Suppressor macrophage (primary cell): Measurements from ENCODE around the gene PDE3A.

Source experiments
- DNase-seq, 4 experiments: peaks; one replicate each; pipeline ENCODE4 v3.0.0-alpha.2; 2020 to 2022

The PDE3A gene

GRCh38 chr12:20458011-20458410 is 89.7 kb downstream of the PDE3A start:
- no peak for DNase-seq

DNA sequence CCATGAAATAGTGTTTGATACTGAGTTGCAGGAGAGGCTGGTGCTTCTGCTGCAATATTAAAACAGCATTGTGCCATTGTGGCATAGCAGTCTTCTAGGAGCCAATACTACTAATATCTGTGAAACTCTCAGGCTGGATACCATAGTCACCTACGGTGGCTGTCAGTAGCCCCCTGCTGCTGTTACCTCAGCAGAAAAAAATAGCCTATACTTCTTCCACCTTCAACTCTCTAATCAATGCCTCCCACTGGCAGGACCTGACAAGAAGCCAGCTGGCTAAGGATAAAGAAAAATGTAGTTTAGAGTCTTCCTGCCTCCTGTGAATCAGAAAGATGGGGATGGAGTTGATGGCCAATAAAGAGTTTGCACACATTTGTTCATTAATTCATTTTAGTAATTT is 91.6 kb downstream of the PDE3A start:
- DNase-seq = no peak

- no peak for DNase-seq
Observed at GRCh38 chr12:20460956-20461355, 92.6 kb downstream of the PDE3A start.

DNA sequence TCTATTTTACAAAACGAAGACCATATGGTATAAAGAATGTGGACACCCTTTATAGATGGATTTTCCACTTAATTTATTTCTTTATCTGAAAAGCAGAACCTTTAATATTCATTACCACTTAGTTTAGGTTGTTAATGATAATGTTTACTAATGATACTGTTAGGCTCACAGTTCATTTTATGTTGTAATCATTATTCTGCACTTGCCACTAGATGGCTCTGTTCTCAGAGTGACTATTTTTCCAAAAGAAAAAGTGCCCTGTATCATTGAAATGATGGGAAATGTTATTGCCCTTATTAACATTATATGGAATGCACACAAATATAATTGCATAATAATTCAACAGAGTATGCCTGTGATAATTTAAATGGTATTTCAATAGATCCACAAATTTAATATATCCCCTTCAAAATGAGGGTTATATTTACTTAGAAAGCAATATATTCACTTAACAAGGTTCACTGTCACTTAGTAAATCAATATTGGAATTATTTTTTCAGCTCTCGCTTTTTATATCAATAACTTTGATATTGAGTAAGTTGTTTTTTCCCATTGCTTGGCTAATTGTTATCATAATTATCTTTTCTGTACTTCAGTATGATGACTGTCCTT is 95.7 kb downstream of the PDE3A start:
- peak in 2 of 4 experiments; percentile 38 to 62 for DNase-seq

GRCh38 chr12:20469300-20469699 is 101.0 kb downstream of the PDE3A start:
- DNase-seq = no peak

DNA sequence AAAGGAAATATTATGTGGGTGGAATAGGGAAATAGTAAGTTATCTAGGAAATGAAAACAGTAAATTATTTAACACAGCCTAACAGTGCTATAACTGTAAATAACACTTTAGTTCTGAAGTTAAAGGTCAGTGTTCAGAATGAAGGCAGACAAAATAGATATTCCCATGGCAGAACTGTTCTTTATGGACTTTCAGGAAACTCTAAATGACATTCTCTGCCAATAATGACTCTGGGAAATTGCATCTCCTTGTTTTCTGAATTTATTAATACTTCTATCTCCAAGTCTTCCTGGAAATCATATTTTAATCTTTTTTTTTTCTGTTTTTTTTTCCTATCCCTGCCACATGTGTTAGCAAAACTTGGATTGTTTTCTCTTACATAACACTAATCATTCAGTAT is 101.4 kb downstream of the PDE3A start:
- DNase-seq = no peak

- DNase-seq = no peak
Observed at GRCh38 chr12:20472102-20472782, 103.9 kb downstream of the PDE3A start.

DNA sequence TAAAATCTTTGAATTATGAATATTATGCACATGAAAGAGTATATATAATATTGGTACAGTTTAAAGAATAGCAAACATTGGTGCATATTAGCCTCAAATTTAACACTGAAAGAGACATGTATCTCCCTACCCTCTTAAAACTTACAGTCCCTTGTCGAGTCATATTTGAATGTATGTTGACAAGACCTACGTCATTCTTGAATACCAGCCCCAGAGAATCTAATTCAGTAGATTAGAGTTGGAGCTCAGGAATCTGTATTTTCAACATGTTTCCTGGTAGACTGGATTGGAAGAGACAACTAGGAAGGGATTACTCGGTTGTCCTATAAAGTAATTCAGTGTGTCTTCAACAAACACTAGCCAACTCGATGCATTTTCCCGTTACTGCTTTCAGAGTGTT is 104.8 kb downstream of the PDE3A start:
- DNase-seq = no peak

DNA sequence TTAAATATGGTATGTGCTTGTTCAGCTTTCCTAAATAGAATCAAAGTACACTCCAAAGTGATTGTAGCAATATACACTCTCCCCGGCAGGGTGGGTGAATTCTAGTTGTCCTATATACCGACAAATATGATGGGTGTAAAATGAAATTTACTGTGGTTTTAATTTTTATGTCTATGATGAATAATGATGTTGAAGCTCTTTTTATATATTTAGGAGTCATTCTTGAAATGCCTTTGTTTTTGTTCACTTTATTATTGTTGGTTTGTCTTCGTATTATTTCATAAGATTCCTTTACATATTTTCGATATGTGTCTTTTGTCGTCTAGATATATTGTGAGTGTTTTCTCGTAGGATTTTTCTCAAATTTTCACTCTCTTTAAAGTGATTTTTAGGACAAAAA is 105.7 kb downstream of the PDE3A start:
- no peak for DNase-seq

- DNase-seq = no peak
Observed at GRCh38 chr12:20474443-20474842, 106.1 kb downstream of the PDE3A start.

- DNase-seq = no peak
Observed at GRCh38 chr12:20475542-20475941, 107.2 kb downstream of the PDE3A start.

- no peak for DNase-seq
Observed at GRCh38 chr12:20476551-20476950, 108.2 kb downstream of the PDE3A start.

DNA sequence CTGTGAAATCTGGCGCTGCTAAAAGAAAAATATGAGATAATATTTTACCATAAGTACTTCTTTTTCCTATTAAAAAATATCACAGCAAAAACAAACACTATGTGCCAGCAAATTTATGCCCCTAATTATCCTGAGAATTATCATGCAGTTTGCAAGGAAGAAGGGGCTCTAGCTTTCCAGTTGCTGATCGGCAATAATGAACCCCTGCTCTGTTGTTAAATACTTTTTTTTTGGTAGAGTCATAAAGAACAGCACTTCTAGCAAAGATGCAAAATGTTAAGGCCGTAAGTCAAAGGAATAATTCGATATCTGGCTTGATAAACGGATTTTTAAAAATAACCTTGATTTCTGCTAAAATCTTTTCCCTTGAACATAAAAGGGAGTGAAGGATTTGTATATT is 108.9 kb downstream of the PDE3A start:
- DNase-seq = no peak

DNA sequence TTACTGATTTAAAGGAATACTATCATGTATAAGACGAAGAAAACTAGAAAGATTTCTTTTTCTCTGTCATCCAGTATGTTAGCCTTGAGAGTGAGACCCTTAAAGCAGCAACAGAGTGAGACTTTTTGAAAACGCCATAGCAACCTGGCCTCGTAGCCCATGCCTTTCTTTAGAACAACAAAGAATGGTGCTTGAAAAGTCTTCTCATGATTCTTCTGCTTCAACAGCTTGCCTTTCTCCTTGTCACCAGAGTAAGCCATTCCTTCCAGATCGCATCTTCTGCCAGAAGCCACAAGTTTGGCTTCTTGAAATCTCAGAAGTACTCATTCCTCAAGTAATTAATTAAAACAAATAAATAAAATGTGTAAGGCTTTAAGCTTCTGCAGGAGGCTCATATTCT is 109.3 kb downstream of the PDE3A start:
- DNase-seq = no peak

GRCh38 chr12:20482491-20483054 is 114.2 kb downstream of the PDE3A start:
- no peak for DNase-seq

DNA sequence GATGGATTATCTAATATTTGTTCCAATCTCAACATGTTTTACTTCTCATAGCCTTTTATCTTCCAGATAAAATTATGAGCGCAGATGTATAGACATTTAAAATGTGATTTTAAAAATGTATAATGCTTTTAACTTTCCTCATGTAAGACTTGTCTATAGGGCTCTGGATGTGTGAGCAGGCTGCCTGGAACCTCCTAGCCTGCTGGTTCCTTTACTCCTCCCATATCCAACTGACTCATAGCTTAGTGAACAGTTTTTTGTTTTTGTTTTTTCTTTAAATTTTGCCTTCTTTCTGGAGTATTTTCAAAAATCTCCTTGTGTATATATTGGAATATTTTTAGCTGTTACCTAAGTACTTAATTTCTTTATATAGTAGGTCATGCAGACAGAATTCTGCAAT is 115.4 kb downstream of the PDE3A start:
- DNase-seq = no peak

GRCh38 chr12:20486233-20486632 is 117.9 kb downstream of the PDE3A start:
- DNase-seq = peak in 1 of 4 experiments; percentile 7

GRCh38 chr12:20487519-20487918 is 119.2 kb downstream of the PDE3A start:
- no peak for DNase-seq

GRCh38 chr12:20489645-20490044 is 121.3 kb downstream of the PDE3A start:
- DNase-seq = no peak

DNA sequence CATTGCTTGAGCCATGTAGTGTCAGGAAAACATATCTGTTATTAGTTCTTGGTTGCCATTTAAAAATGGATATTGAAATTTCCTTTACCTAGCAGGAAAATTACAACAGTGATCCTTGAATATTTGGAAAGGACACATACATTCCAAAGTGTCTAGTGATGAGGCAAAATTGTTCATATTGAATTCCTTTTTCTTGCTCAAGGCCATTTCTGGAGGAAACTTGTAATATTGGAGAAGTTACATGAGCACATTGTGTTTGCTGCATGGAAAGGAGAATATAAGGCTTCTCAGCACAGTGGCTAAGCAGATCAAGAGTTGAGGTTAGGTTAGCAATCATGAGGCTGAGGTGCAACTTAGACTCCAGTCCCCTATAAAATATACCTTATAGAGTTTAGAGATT is 121.9 kb downstream of the PDE3A start:
- DNase-seq = peak in 2 of 4 experiments; percentile 4 to 8

- DNase-seq = no peak
Observed at GRCh38 chr12:20491290-20491689, 123.0 kb downstream of the PDE3A start.

DNA sequence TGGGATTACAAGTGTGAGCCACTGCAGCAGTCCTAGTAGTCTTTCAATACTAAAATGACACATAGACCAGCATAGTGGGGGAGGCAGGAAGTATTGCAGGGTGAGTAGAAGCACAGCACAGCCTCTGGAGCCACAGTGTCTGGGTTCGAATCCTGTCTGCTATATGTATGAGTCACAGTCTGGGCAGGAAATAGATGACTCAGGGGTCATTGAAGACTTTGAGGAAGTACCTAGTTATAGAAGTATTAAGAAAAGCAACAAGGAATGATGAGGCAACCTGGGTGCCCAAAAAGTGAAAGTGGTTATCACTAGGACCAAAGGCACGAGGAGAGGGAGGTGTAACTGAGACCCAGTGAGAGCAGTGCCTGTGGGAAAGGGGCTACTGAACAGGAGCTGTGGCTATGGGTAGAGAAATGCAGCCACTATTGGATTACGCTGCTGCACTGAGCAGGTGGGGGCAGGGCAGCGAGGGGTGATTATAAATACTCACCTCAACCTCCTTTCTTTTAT is 124.0 kb downstream of the PDE3A start:
- peak; percentile 37 to 80 (median 61) for DNase-seq

DNA sequence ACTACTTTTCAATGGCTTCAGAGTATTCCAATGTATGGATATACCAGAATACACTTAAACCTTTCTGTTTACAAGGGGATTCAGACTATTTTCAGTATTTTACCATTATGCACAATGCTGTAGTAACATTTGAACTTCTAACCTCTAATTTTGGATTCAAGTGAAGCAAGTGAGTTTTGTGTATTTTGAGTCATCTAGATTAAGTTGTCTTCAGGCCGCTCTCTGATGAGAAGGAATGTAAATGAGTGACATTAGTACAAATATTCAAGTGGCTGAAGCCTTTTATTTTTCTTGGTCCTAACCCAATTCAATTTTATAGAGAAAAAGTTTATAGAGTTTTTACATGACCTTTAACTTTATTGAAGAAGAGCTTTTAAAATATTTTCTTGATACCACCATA is 125.6 kb downstream of the PDE3A start:
- DNase-seq = no peak

DNA sequence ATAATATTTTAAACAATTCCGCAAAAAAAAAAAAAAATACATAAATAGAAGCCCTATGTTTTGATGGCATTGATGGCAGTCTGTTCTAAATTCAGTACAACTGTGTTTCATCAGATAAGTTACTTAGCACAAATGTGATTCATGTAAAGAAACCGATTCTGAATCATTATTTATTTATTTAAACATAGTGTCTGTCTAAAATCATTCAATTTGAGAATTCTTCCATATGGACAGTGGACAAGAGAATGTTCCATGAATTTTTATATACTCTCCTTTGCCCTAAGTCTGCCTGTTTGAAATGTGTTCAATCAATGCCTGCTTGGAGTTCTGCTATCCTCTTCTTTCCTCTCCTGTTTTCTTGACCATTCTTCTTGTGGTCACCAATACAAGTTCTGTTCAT is 126.5 kb downstream of the PDE3A start:
- no peak for DNase-seq
